K562 (cell line): ENCODE data around the gene KLHL8. TPM values are rescaled to one million over a fixed set of nuclear protein-coding genes. Genes with fewer than 3 reads are reported as not detected.

Experiments used
- E2F5 ChIP-seq: sonication (generic); formaldehyde crosslinking; IDR thresholded peaks from 2 replicates; pipeline ENCODE4 v1.8.0; 2022; ENCODE audit warnings: mild to moderate bottlenecking, missing genetic modification reagents
- FOXJ3 ChIP-seq: sonication (generic); formaldehyde crosslinking; IDR thresholded peaks from 2 replicates; pipeline ENCODE4 v1.4.0; 2020; ENCODE audit warnings: mild to moderate bottlenecking, missing genetic modification reagents
- GTF2B ChIP-seq: IDR thresholded peaks from 2 replicates; pipeline ENCODE4 v1.6.1; 2011; ENCODE audit not compliant: insufficient read length; ENCODE audit errors: extremely low read depth
- HMBOX1 ChIP-seq: sonication (generic); IDR thresholded peaks from 2 replicates; pipeline ENCODE4 v1.6.1; 2016
- LEF1 ChIP-seq: fragments of 450-650 bp; IDR thresholded peaks from 2 replicates; pipeline ENCODE4 v1.6.1; 2016; ENCODE audit warnings: mild to moderate bottlenecking
- NFE2L1 ChIP-seq: fragments of 450-650 bp; IDR thresholded peaks from 2 replicates; pipeline ENCODE4 v1.6.1; 2016; ENCODE audit warnings: missing genetic modification characterization, low read depth, mild to moderate bottlenecking, missing compliant biosample characterization, moderate library complexity, borderline replicate concordance
- NR1H2 ChIP-seq: sonication (generic); formaldehyde crosslinking; IDR thresholded peaks from 2 replicates; pipeline ENCODE4 v1.4.0; 2020; ENCODE audit warnings: mild to moderate bottlenecking, missing genetic modification reagents
- NR3C1 ChIP-seq: sonication (generic); formaldehyde crosslinking; IDR thresholded peaks from 2 replicates; pipeline ENCODE4 v1.8.1; 2022; ENCODE audit warnings: missing genetic modification reagents
- NR4A1 ChIP-seq, 2 experiments: fragments of 250-450 bp in 1 of 2; fragments of 450-650 bp in 1 of 2; sonication (Bioruptor Pico) in 1 of 2; IDR thresholded peaks; 2 replicates each; pipeline versions ENCODE4 v1.4.0 to v1.6.1; 2016 to 2020; ENCODE audit warnings: mild to moderate bottlenecking in 2 of 2, missing compliant biosample characterization in 1 of 2, missing genetic modification characterization in 1 of 2, moderate library complexity in 1 of 2
- PCBP1 ChIP-seq: fragments of 200-400 bp; formaldehyde crosslinking; IDR thresholded peaks from 2 replicates; pipeline ENCODE4 v1.6.1; 2018; ENCODE audit warnings: mild to moderate bottlenecking, low read depth, low read length; ENCODE audit not compliant: poor library complexity, severe bottlenecking
- RBM14 ChIP-seq: fragments of 200-400 bp; formaldehyde crosslinking; IDR thresholded peaks from 2 replicates; pipeline ENCODE4 v1.6.1; 2018; ENCODE audit warnings: low read depth, mild to moderate bottlenecking, low read length, moderate library complexity, borderline replicate concordance; ENCODE audit not compliant: insufficient read depth
- SIX5 ChIP-seq, 2 experiments: IDR thresholded peaks; 2 replicates each; pipeline ENCODE4 v1.6.1; 2011; ENCODE audit warnings: low read length in 2 of 2, borderline replicate concordance in 1 of 2, low read depth in 1 of 2, mild to moderate bottlenecking in 1 of 2, moderate library complexity in 1 of 2; ENCODE audit not compliant: insufficient read depth in 1 of 2
- STAT5A ChIP-seq: IDR thresholded peaks from 2 replicates; pipeline ENCODE4 v1.6.1; 2012; ENCODE audit warnings: low read length, inconsistent platforms, borderline replicate concordance
- TCFL5 ChIP-seq: fragments of 250-450 bp; sonication (Bioruptor Pico); conservative IDR thresholded peaks from 2 replicates; pipeline ENCODE4 v1.6.1; 2021; ENCODE audit warnings: mild to moderate bottlenecking, moderate library complexity, matching md5 sums
- THAP7 ChIP-seq: fragments of 250-450 bp; sonication (Bioruptor Pico); IDR thresholded peaks from 2 replicates; pipeline ENCODE4 v1.5.0; 2021
- TRIM28 ChIP-seq: fragments of 450-650 bp; IDR thresholded peaks from 2 replicates; pipeline ENCODE4 v1.6.1; 2017
- ZNF224 ChIP-seq: sonication (generic); formaldehyde crosslinking; IDR thresholded peaks from 2 replicates; pipeline ENCODE4 v1.8.0; 2022; ENCODE audit warnings: mild to moderate bottlenecking, missing genetic modification reagents
- ZNF239 ChIP-seq: fragments of 250-450 bp; sonication (Bioruptor Pico); IDR thresholded peaks from 2 replicates; pipeline ENCODE4 v1.4.0; 2020; ENCODE audit warnings: mild to moderate bottlenecking
- polyA plus RNA-seq, 8 experiments: library from polyadenylated mRNA; depleted of rRNA in 4 of 8; stranded (reverse) in 5 of 8; unstranded in 3 of 8; fragments of >200 nt; fragmentation: Nextera tagmentation in 2 of 8; fragmentation: Illumina TruSeq in 1 of 8; extraction: Ambion mirVana in 2 of 8; extraction: Trizol in 1 of 8; gene quantifications; 2 replicates each; pipeline versions ENCODE4 v1.2.1 to v1.2.3, GENCODE V29; 2011 to 2014; ENCODE audit warnings: inconsistent platforms in 1 of 8, missing spikeins in 1 of 8
- total RNA-seq, 7 experiments: library from RNA; depleted of rRNA in 6 of 7; stranded (reverse); fragments of >200 nt in 6 of 7; fragmentation: Illumina TruSeq in 2 of 7; extraction: Trizol in 2 of 7; gene quantifications; 2 replicates each; pipeline versions ENCODE4 v1.2.1 to v1.2.3, GENCODE V29; 2011 to 2021; ENCODE audit warnings: low replicate concordance in 1 of 7

Gene KLHL8
- total and polyA plus RNA-seq, 9 of the 15 experiments (the other 6 are each of a cell fraction or from before 2014, with no cell fraction given) = 8.7 to 25.3 (median 15.7) TPM

- TF ChIP-seq GTF2B (no peak), NR1H2 (no peak), NFE2L1 (tag) (no peak), ZNF239 (CRISPR knock-in tag) (no peak), ZNF224 (CRISPR knock-in tag) (no peak; the same call in 1 of the 2 replicates), TCFL5 (no peak), THAP7 (CRISPR knock-in tag) (no peak), FOXJ3 (CRISPR knock-in tag) (no peak), SIX5 (IDR thresholded peaks at IDR 0.05; ENCODE audit: borderline replicate concordance in 1 of 2, insufficient read depth in 1 of 2, low read depth in 1 of 2, low read length in 2 of 2) (peak; percentile 32 to 54; a peak in 2 of 4 replicates), RBM14 (0 out of 2 replicates have a peak, but pooled peaks have one; percentile 17), NR3C1 (CRISPR knock-in tag) (no peak; the same call in 1 of the 2 replicates), STAT5A (no peak), PCBP1 (no peak), NR4A1 (CRISPR knock-in tag; IDR thresholded peaks at IDR 0.05) (no peak), NR4A1 (tag; IDR thresholded peaks at IDR 0.05) (no peak), TRIM28 (no peak), LEF1 (no peak), E2F5 (CRISPR knock-in tag) (no peak), HMBOX1 (no peak)
Measured at GRCh38 chr4:87220094-87220822, at the start of gene KLHL8 (continued).
